HepG2 (cell line): Measurements from ENCODE around the gene TNFSF13B. TPM values are rescaled to one million over a fixed set of nuclear protein-coding genes. Genes with fewer than 3 reads are reported as not detected.

Source experiments
- ATAC-seq: fragments of 200-7000 bp; cut with Tn5 transposase; 3 replicates; pipeline ENCODE4 v1.9.1; 2020; ENCODE audit warnings: mild to moderate bottlenecking, moderate library complexity
- BruUV-seq: library from RNA; stranded (reverse); fragments of 400-500 nt; replicated peaks from 2 replicates; lab custom pipeline; 2021; lab: Mats Ljungman, UMichigan
- CTCF ChIA-PET: fragments of 300-600 bp; formaldehyde crosslinking; extraction: SDS; loops from one replicate; lab custom pipeline; 2021; ENCODE audit warnings: low total read pairs, inconsistent platforms, low intra/inter-chr PET ratio; lab: Yijun Ruan, JAX
- POLR2A ChIA-PET: fragments of 350-600 bp; sonication (Branson Sonifier 250); formaldehyde crosslinking; loops from one replicate; lab custom pipeline; 2020; ENCODE audit warnings: antibody characterized with exemption, inconsistent platforms; lab: Yijun Ruan, JAX
- DNase-seq: peaks from one replicate; pipeline ENCODE4 v3.0.0-alpha.2; 2015; ENCODE audit warnings: low spot score
- FAIRE-seq: peaks from 3 replicates; lab custom pipeline; 2011; peaks lifted over from hg19 to GRCh38; lab: Jason Lieb, UNC
- H2AFZ ChIP-seq: one replicate; pipeline ENCODE4 v1.6.1; 2011; ENCODE audit warnings: low read length, inconsistent platforms
- H3K27ac ChIP-seq: fragments of 300-600 bp; 3 replicates; pipeline ENCODE4 v1.8.0; 2011; ENCODE audit warnings: mixed run types, mild to moderate bottlenecking, mixed read lengths, low read length, inconsistent platforms; ENCODE audit not compliant: insufficient read depth; ENCODE audit errors: extremely low read length
- H3K27me3 ChIP-seq, 2 experiments: fragments of 200-600 bp in 1 of 2; 2 replicates in 1 of 2; 3 replicates in 1 of 2; pipeline versions ENCODE4 v1.6.0 to v1.8.0; 2011; ENCODE audit warnings: low read length in 2 of 2, mild to moderate bottlenecking in 2 of 2, moderate library complexity in 2 of 2, inconsistent platforms in 1 of 2; ENCODE audit not compliant: insufficient read depth in 2 of 2, control insufficient read depth in 1 of 2
- H3K36me3 ChIP-seq, 2 experiments: fragments of 200-600 bp in 1 of 2; replicated peaks in 1 of 2; 2 replicates in 1 of 2; 3 replicates in 1 of 2; pipeline versions ENCODE4 v1.5.1 to v1.8.0; 2011; ENCODE audit warnings: low read length in 2 of 2, inconsistent platforms in 1 of 2; ENCODE audit not compliant: insufficient read depth in 2 of 2, control insufficient read depth in 1 of 2
- H3K4me1 ChIP-seq: 2 replicates; pipeline ENCODE4 v1.5.1; 2012; ENCODE audit warnings: low read length, inconsistent platforms; ENCODE audit not compliant: insufficient read depth
- H3K4me2 ChIP-seq: 2 replicates; pipeline ENCODE4 v1.6.0; 2011; ENCODE audit warnings: low read depth, low read length, inconsistent platforms
- H3K4me3 ChIP-seq, 3 experiments: fragments of 200-600 bp in 1 of 3; sonication (generic), shearing (Covaris generic) in 1 of 3; replicated peaks in 1 of 3; 2 replicates each; pipeline ENCODE4 v1.5.1; 2011 to 2016; ENCODE audit warnings: low read length in 3 of 3, inconsistent platforms in 2 of 3, low read depth in 2 of 3, mild to moderate bottlenecking in 2 of 3, control low read depth in 1 of 3, mixed read lengths in 1 of 3; ENCODE audit not compliant: insufficient read depth in 1 of 3
- H3K79me2 ChIP-seq: one replicate; pipeline ENCODE4 v1.6.1; 2011; ENCODE audit warnings: low read length, inconsistent platforms; ENCODE audit not compliant: insufficient read depth
- H3K9ac ChIP-seq: 2 replicates; pipeline ENCODE4 v1.6.0; 2011; ENCODE audit warnings: mild to moderate bottlenecking, low read depth, low read length, inconsistent platforms; ENCODE audit not compliant: insufficient read depth
- H3K9me3 ChIP-seq: 2 replicates; pipeline ENCODE4 v1.5.1; 2012; ENCODE audit warnings: mild to moderate bottlenecking, low read length
- H4K20me1 ChIP-seq: 2 replicates; pipeline ENCODE4 v1.6.0; 2011; ENCODE audit warnings: inconsistent platforms, mild to moderate bottlenecking, low read length, moderate library complexity; ENCODE audit not compliant: insufficient read depth
- BCL3 ChIP-seq: sonication (generic); formaldehyde crosslinking; IDR thresholded peaks from 2 replicates; pipeline ENCODE4 v1.5.1; 2020; ENCODE audit warnings: mild to moderate bottlenecking, missing genetic modification reagents, moderate library complexity
- FIP1L1 ChIP-seq: fragments of 200-400 bp; formaldehyde crosslinking; IDR thresholded peaks from 2 replicates; pipeline ENCODE4 v1.6.1; 2018; ENCODE audit warnings: low read depth, mild to moderate bottlenecking, low read length, moderate library complexity, borderline replicate concordance; ENCODE audit not compliant: insufficient read depth
- HNRNPH1 ChIP-seq: fragments of 200-400 bp; formaldehyde crosslinking; optimal IDR thresholded peaks from 2 replicates; pipeline ENCODE3; 2017; ENCODE audit warnings: mild to moderate bottlenecking, low read depth, low read length
- KAT2B ChIP-seq: fragments of 150-350 bp; IDR thresholded peaks from 2 replicates; pipeline ENCODE4 v1.6.1; 2014; ENCODE audit warnings: low read depth, low read length, borderline replicate concordance
- MEF2D ChIP-seq: sonication (generic); formaldehyde crosslinking; IDR thresholded peaks from 2 replicates; pipeline ENCODE4 v1.5.1; 2020; ENCODE audit warnings: mild to moderate bottlenecking, missing genetic modification reagents
- TBL1XR1 ChIP-seq: fragments of 150-350 bp; IDR thresholded peaks from 2 replicates; pipeline ENCODE4 v1.6.1; 2014; ENCODE audit warnings: borderline replicate concordance, low read length; ENCODE audit not compliant: partially characterized antibody
- UBTF ChIP-seq: sonication (generic); formaldehyde crosslinking; IDR thresholded peaks from 2 replicates; pipeline ENCODE4 v1.4.0; 2020; ENCODE audit warnings: mild to moderate bottlenecking, missing genetic modification reagents
- ZBTB3 ChIP-seq: sonication (generic); formaldehyde crosslinking; IDR thresholded peaks from 2 replicates; pipeline ENCODE4 v1.4.0; 2020; ENCODE audit warnings: low read depth, mild to moderate bottlenecking, moderate library complexity, missing genetic modification reagents, borderline replicate concordance
- ZNF710 ChIP-seq: sonication (generic); formaldehyde crosslinking; IDR thresholded peaks from 2 replicates; pipeline ENCODE4 v1.5.0; 2020; ENCODE audit warnings: mild to moderate bottlenecking, missing genetic modification reagents, borderline replicate concordance
- WGBS: methylation state at CpG from one replicate; pipeline ENCODE4 v1.1.6; 2017; ENCODE audit warnings: low lambda C conversion rate; 5-methylcytosine and 5-hydroxymethylcytosine counted together
- in situ Hi-C: cut with HindIII; loops from 2 replicates; pipeline ENCODE4 v1.10.0; 2017; ENCODE audit warnings: low pct_unique_long_range_greater_than_20kb; ENCODE audit not compliant: extremely low pct_ligation_motif_present
- intact Hi-C: fragments of 100-400 bp; cut with micrococcal nuclease; formaldehyde crosslinking; loops from one replicate; pipeline ENCODE4 v1.10.0; 2022; ENCODE audit not compliant: unreplicated experiment
- polyA plus RNA-seq, 8 experiments: library from polyadenylated mRNA; depleted of rRNA in 3 of 8; stranded (reverse) in 7 of 8; unstranded in 1 of 8; fragments of >200 nt; fragmentation: Illumina TruSeq in 4 of 8; extraction: Trizol in 4 of 8; gene quantifications; 2 replicates each; pipeline versions ENCODE4 v1.2.1 to v1.2.3, GENCODE V29; 2011 to 2016; ENCODE audit warnings: low read depth in 4 of 8, missing spikeins in 1 of 8, mixed read lengths in 1 of 8; ENCODE audit not compliant: insufficient read depth in 1 of 8
- total RNA-seq, 5 experiments: library from RNA; depleted of rRNA; stranded (reverse); fragments of >200 nt; fragmentation: Illumina TruSeq; extraction: Trizol; gene quantifications; 2 replicates each; pipeline ENCODE4 v1.2.3, GENCODE V29; 2016; ENCODE audit warnings: low read depth in 1 of 5

TNFSF13B gene
- total and polyA plus RNA-seq, 2 of the 13 experiments (the other 11 are each of a cell fraction or from before 2014, with no cell fraction given) = 0.13 to 0.20 TPM

GRCh38 chr13:108352599-108352998 is 83.1 kb downstream of the TNFSF13B start:
- DNase-seq (no peak), ATAC-seq (no peak), FAIRE-seq (no peak)
- POLR2A ChIA-PET = no interaction called here
- no TSS peak for BruUV-seq
- Histone ChIP-seq H3K27ac (no peak overlapping the region), H3K9ac (no peak overlapping the region), H2AFZ (no peak overlapping the region), H3K4me3 (no peak overlapping the region), H4K20me1 (no peaks in the 10 kb centered on the region), H3K4me2 (no peak overlapping the region), H3K4me1 (no peaks in the 10 kb centered on the region), H3K27me3 (peaks cover 0 to 7% of the 10 kb centered on the region in 2 experiments; a peak in 2 of 5 replicates), H3K79me2 (no peaks in the 10 kb centered on the region), H3K9me3 (no peaks in the 10 kb centered on the region), H3K36me3 (no peaks in the 10 kb centered on the region)
- intact Hi-C loops (no loop called here), in situ Hi-C loops (no loop called here)
- CTCF ChIA-PET = no interaction called here
- WGBS = 6% methylated on average over 3 of the region's 3 CpGs
- TF ChIP-seq BCL3 (CRISPR knock-in tag) (no peak), ZBTB3 (CRISPR knock-in tag) (no peak), HNRNPH1 (no peak), MEF2D (CRISPR knock-in tag) (no peak), ZNF710 (no peak), FIP1L1 (no peak), TBL1XR1 (no peak), KAT2B (no peak), UBTF (no peak)
